Dermis microvascular lymphatic vessel endothelial cell (primary cell): ENCODE measurements around the gene MAS1. TPM values are rescaled to one million over a fixed set of nuclear protein-coding genes. Genes with fewer than 3 reads are reported as not detected.
"Not testable (repeated sequence)": the region's sequence is repeated elsewhere in the genome, so short reads cannot be mapped to it uniquely, and the experiment has no call there.

Experiments
- DNase-seq, 2 donors: peaks; one replicate each; pipeline versions ENCODE4 v3.0.0 to v3.0.0-alpha.2; 2010; ENCODE audit warnings: low read depth in 2 of 2
- total RNA-seq: library from RNA; depleted of rRNA; stranded (reverse); fragments of >200 nt; gene quantifications from 2 replicates; pipeline ENCODE4 v1.2.1, GENCODE V29; 2014

The MAS1 gene
- total RNA-seq, 1 donor from 2014 or later: not detected

DNA sequence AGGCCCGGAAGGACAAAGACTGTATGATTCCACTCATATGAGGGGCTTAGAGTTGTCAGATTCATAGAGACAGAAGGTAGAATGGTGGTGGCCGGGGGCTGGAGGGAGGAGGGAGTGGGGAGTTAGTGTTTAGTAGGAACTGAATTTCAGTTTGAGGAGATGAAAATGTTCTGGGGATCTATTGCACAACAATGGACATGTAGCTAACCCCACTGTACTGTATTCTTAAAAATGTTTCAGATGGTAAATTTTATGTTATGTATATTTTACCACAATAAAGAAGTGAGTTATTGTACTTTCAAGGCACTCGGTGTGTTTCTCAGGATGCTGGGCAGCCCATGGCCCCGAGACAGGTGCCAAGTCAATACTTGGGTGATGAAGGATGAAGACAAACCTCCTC is 25.4 kb downstream of the MAS1 start:
- DNase-seq: no peak

DNA sequence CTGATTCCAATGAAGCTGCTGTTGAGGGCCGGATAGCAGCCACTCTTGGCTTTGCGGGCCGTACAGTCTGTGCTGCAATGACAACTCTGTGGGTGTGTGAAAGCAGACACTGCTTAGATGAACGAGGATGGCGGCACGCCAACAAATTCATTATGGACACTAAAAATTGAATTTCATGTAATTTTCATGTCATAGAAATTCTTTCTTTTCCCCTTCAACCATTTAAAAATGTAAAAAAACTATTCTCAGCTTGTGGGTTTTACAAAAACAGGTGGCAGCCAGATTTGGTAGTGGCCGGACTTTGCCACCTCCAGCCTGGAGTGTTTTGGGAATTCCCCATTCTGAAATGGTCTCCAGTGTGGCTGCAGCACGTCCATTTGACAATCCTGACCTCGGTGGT is 26.0 kb downstream of the MAS1 start:
- no peak for DNase-seq

DNA sequence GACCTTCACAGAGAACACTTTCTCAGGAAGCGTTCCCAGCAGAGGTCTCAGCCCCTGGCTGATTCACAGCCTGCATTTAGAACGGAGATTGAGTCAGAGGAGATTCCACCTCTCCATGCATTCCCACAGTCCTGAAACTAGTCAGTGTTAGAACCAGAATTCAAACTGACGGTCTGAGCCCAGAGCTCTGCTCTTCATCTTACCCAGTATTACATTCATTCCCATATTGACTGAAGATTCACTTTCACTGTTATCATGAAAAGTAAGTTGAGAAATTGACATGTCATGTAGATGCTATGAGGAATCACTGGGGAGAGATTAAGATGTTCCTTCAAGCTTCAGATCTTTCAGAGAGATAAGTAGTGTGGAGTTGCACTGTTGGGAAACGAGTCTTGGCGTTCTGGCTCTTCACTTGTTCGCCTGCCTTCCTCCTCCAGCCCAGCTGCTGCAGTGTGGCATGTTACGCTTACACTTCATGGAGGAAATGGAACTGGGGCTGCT is 28.3 kb downstream of the MAS1 start:
- DNase-seq: no peak

DNA sequence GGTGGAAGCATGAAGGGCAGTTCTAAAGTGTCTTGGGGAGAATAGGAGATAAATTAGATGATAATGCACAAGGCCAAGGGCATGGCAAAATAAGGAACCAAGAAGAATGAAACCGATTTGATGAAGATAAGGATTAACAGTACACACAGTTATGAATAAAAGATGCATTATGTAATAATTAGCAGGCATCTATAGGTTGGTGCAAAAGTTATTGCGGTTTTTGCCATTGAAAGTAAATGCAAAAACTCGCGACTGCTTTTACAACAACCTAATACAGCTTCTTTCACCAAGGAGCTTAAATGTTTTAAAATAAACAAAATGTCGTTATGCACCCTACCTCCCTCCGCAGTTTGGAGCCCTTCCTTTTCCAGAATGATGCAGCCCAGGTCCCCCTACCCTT is 29.0 kb downstream of the MAS1 start:
- DNase-seq: no peak

DNA sequence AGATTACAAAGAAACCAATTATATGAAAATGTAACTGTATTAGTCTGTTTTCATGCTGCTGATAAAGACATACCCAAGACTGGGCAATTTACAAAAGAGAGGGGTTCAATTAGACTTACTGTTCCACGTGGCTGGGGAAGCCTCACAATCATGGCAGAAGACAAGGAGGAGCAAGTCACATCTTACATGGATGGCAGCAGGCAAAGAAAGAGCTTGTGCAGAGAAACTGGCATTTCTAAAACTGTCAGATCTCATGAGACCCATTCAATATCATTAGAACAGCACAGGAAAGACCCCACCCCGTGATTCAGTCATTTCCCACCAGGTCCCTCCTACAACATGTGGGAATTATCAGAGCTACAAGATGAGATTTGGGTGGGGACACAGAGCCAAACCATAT is 33.4 kb downstream of the MAS1 start:
- not testable (repeated sequence) for DNase-seq

DNA sequence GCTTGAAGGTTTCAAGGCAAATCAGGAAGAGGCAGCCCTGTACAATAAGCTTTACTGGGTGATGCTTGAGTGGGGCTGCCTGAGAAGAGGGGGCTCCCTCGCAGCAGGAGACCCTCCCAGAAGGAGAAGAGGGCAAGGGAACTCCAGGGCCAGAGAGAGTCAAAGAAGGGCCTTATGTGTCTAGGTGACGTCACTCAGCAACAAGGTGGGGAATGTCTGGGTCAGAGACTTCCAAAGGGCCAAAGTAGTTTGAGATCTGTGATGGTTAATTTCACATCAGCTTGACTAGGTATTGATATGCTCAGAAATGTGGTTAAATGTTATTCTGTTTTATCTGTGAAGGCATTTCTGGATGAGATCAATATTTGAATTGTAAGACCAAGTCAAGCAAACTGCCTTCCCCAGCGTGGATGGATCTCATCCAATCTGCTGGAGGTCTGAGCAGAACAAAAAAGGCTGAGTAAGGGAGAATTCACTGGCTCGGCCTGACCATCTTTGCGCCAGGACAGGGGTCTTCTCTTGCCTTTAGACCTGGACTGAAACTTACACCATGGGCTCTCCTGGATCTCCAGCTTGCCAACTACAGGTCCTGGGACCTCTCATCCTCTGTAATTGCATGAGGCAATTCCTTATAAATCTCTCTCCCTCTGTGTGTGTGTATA is 35.9 kb downstream of the MAS1 start:
- no peak for DNase-seq

DNA sequence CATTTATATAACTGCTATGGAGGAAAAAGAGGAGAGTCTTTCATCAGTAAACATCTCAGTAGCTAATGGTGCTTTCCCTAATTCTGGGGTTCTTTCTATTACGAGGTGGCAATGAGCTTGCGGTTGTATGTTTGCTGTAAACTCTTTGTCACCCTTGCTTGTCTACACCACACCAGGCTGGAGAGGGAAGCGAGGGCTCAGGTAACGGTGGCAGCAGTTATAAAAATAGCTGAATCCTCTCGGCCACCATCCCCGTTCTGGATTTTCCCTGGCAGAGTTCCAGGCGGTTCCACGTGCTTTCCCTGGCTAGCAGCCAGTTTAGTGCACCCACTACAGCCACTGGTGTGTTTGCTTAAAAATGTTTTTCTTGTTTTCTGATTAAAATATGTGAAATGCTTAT is 39.0 kb downstream of the MAS1 start:
- DNase-seq: peak; percentile 32 to 53

DNA sequence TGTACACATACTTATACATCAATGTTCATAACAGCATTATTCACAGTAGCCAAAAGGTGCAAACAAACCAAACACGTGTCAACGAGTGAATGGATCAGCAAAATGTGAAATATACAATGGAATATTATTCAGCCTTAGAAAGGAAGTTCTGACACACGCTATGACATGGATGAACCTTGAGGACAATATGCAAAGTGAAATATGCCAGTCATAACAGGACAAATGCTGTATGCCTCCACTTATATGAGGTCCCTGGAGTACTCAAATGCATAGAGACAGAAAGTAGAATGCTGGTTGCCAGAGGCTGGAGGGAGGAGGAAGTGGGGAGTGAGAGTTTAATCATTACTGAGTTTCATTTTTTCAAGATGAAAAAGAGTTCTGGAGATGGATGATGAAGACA is 40.3 kb downstream of the MAS1 start:
- DNase-seq: no peak

DNA sequence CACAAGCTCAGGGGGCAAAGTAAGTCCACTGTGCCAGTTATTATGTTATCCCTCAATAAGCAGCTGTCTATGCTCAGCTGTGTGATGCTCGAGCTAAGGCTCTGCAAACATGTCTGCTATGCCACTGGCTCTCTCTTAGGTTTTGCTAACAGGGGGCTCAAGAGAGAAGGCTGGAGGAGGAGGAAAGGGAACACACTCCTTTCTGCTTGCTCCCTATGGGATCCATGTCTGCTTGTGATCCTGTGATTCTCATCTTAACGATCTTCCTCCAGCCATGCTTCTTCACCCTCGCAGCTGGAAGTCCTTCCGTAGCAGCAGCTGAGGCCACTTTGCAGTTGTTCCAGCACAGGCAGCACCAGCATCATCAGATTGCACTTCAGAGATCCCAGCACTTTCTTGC is 41.1 kb downstream of the MAS1 start:
- no peak for DNase-seq

DNA sequence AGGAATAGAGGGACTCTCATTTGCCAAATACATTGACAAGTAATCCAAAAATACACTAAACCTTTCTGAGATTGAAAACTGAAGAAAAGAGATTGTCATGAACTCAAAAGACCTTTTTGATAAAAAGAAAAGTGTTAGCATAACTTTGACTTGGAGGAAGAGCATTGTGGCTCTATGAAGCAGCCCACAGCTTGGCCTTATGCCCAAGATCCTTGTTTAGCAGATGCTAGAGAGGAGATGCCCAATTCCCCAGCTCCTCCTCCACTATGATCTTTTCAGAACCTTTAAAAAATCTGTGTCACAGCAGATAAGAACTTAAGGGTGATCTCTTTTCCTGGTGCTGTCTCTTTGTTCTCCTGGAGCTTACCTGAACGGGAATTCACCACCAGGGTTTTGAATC is 42.3 kb downstream of the MAS1 start:
- DNase-seq: no peak

DNA sequence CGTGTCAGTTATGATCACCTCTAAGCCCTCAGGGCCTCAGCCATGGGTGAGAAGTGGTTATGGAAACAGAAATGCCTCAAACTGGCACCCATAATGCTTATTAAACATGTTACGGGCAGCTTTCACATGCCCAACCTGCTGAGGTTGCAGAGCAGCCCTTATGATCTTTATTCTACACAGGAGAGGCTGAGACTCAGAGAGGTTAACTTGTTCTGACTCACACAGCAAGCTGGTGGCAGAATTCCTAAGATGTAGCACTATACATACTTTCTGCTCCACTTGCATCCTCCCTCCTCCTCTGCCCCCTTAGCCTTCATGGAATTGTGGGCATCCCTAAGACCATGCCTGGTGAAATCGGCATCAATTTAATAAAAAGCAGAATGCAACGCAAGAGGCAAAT is 43.4 kb downstream of the MAS1 start:
- no peak for DNase-seq

DNA sequence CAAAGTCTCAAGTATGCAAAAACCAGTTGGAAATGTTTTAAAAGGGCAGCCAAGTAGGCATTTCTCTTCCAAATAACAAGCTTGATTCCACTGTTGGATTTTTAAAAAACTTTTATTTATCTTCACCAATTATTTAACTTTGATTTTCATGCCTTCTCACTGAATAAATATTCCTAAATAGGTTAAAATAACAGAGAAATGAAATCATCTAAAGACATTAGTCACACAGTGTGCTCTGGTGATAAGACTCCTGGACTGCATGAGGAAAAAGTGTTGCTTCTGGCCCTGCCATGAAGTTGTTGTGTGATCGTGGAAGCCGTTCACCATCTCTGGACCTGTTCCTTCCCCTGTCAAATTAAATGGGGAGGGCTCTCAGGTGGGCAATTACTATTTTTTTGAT is 44.3 kb downstream of the MAS1 start:
- DNase-seq: no peak

DNA sequence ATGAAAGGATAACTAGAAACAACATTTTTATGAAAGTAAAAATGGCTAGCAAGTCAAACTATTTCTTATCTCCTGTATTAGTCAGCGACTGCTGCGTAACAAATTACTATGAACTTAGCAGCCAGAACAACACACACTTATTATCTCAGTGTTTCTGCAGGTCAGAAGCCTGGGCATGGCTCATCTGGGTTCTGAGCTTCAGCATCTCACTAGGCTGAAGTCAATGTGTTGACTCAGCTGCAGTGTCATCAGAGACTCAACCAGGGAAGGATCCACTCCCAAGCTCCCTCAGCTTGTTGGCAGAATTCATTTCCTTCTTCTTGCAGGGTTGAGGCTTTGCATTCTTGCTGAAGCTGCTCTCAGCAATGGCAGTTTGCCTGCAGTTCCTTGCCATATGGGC is 44.8 kb downstream of the MAS1 start:
- no peak for DNase-seq

DNA sequence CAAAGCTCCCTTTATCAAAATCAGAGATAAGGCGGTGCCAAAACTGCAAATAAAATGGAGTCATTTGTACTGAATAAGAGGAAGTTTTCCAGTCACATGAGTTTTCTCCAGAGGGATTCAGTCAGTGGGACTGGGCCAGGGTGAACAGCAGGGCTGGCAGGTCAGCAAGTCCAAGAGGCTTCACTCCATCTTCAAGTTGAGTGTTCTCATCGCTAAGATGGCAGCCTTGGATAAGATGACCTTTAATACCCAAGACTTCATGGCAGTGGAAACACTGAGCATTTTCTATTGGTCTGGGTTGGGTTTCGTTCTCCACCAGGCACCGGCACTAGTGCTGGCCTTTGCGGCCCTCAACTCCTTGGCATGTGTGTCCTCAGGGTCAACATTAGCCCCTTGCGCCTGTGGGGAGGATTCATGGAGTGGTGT is 48.8 kb downstream of the MAS1 start:
- DNase-seq: no peak

Other genes with a start within 250 kb of the MAS1 start
- gene SOD2, start 197.7 kb upstream of the MAS1 start, total RNA-seq: 206 and 419 TPM in 2 replicates
- gene WTAP, start 163.5 kb upstream of the MAS1 start, total RNA-seq: 69.2 and 79.5 TPM in 2 replicates
- 32.7 and 83.6 TPM in 2 replicates for gene ACAT2, start 128.9 kb upstream of the MAS1 start, total RNA-seq
- 296 and 341 TPM in 2 replicates for gene TCP1, start 101.4 kb upstream of the MAS1 start, total RNA-seq
- gene MRPL18, start 100.5 kb upstream of the MAS1 start, total RNA-seq: 48.9 and 63.0 TPM in 2 replicates
- gene PNLDC1, start 90.7 kb upstream of the MAS1 start, total RNA-seq: not detected in 2 replicates
- 81.4 and 120 TPM in 2 replicates for gene IGF2R, start 78.1 kb downstream of the MAS1 start, total RNA-seq
- gene SLC22A1, start 230.8 kb downstream of the MAS1 start, total RNA-seq: 0.13 TPM in 1 of 2 replicates, not detected in the other